HG03342 (cell line): ENCODE data around the gene WARS2.

Experiments
- ATAC-seq: cut with Tn5 transposase; IDR thresholded peaks from one replicate; pipeline ENCODE4 v1.9.1; 2021; ENCODE audit warnings: mild to moderate bottlenecking, moderate library complexity; ENCODE audit not compliant: unreplicated experiment

WARS2 gene

DNA sequence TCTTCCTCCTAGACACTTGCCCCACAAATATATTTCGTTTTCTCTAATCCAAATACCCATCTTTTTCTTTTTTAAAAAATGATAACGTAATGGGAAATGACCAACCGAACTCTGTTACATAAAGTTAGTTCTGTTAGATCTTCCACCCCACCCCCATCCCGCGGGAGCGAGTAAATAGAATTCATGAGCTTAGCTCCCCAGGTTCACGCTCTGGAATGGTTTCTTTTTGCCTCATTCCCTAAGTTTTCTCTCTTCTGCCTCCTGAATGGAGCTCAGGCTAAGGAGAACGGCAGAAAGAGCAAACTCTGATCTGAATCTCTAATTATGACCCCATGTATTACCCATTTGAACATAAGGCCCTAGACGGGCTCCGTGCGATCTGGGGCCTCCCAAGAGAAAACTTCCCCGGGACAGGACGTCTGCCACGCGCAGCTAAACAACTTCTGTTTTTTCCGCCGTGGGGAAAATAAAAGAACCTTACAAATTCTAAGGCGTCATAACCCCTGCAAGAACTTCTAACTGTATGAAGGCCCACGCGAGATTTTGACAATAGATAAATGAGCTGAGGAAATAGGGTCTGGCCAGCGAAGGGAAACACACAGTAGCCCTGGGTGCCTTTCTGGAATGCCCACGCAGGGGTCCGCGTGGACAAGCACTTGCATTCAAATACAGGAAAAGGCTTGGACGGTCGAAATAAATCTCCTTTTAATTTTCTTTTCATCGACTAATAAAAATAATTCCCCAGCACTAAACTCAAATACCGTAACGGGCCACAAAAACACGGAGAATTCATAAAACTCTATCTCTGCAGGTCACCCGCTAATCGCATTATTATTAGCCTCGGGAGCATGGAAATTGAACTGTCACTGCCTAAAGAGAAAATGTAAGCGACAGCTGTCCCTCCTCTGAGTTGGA is 154.6 kb downstream of the WARS2 start:
- ATAC-seq: no peak

- ATAC-seq: no peak
Measured at GRCh38 chr1:118984722-118985639, 155.5 kb downstream of the WARS2 start.

DNA sequence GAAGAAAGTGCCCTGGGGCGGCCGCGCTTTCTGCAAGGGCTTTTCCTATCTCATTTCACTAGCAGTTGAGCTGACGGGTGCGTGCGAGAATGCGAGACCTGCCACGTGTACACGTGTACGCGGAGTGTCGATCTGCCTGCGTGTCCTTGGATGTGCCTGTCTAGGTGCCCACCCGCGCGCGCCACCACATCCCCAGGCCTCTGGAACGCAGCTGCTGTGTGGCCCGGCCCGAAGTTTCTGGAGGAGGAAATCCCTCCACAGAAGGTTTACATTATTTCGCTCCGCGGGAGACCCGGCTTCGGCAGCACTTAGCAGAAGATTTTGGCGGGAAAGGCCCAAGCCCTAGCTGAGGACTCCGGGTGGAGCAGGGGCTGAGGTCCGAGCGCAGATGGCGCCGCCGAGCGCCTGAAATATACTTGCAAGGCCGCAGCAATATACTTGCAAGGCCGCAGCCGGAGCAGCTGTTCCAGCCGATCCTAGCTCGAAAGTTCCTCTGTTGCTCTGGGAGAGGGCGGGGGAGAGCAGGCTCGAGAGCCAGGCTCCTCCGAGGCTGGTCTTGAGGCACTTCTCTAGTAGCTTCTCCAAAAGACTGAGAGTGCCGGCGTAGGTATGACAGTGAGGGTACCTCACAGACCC is 156.2 kb downstream of the WARS2 start:
- no peak for ATAC-seq

DNA sequence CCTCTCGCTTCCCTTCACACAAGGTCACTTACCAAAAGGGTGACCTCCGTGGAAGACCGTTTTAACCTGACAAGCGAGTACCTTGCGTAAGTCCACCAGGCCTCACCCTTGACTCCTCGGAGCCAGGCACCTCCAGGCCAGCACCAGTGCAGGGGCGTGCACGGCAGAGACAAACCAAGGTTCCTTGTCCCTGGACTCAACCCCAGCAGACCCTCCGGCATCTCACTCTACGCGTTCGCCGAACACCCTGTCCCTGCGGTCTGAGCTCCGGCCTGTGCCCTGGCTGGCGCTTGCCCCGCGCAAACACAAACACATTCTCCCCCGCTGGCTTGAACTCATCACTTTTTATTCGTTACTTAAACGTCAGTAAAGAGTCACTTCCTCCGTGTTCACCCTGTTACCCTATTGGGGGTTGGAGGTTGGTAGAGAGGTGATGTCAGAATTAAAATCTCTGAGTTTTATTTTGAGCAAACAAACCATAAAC is 156.9 kb downstream of the WARS2 start:
- no peak for ATAC-seq

DNA sequence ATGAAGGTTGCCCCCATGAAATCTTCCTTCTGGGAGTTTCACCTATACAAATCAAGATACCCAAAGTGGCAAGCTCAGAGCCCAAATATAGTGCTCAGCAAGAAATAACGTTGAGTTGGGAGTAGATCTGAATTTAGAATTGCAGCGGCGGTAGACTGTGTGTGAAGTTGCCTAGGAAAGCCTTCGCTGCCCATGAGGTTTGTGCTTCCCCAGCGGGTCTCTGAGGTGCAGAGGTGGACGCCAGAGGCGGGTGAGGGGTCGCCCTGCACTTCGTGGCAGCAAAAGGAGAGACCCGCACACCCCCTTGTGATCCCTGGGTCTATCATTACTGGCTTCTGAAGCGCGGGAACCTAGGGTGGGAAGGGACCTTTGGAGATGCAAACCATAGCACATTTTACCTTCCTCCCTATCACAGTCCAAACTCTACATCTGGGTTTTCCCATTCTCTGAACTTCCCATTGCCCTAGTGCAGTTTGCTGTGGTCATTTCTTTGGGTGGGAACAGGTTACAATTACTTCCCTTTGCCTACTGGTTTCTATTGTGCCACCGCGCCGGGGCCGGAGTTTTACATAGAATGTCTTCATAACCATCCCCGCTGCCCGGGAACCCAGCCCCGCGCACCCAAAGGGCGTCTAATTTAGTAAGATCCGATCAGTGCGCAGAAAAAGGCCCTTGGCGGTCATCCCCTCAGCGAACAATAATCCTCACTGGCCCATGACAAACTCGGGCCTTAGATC is 157.5 kb downstream of the WARS2 start:
- no peak for ATAC-seq

- no peak for ATAC-seq
Measured at GRCh38 chr1:118982266-118982665, 158.2 kb downstream of the WARS2 start.

GRCh38 chr1:118981436-118981835 is 159.0 kb downstream of the WARS2 start:
- no peak for ATAC-seq
